SK-N-SH treated with all-trans-retinoic acid at 6 μM for 48 hours (cell line): Measurements from ENCODE around the gene DRP2.

Experiments used
- ZFP3 ChIP-seq: fragments of 250-450 bp; sonication (Bioruptor Pico); IDR thresholded peaks from 2 replicates; pipeline ENCODE4 v1.5.0; 2020; ENCODE audit warnings: mild to moderate bottlenecking, moderate library complexity
- ZNF8 ChIP-seq: fragments of 450-650 bp; formaldehyde crosslinking; IDR thresholded peaks from 2 replicates; pipeline ENCODE4 v1.5.0; 2020; ENCODE audit warnings: mild to moderate bottlenecking, moderate library complexity

DNA sequence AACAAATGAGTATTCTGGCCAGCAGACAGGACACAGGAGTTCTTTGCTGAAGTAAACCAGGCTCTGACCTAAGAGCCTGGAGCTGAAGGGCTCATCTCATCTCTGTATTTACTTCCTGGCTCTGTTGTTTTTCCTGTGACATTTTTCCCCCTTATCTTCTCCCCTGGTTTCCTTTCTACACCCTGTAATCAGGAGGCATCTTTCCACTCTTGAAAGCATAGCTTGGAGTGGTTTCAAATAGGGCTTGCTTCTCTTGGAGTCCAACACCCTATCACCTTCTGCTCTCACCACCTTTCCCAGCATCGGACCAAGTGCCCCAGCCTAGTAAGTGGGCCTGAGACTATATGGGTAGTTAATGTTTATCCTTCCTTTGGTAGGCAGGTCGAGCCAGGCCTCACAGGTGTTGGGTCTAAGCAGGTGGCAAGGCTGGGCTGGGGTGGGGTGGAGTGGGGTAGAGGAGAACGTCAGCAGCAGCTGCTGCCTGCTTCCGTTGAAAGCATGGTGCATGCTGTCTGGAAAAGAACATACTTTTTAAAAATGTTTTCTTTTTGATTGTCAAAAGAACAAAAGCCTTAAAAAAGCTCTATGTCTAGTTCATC is 1.2 kb downstream of the DRP2 start:
- no peak for TF ChIP-seq ZFP3 (CRISPR knock-in tag)
- no peak for TF ChIP-seq ZNF8 (CRISPR knock-in tag)
